HepG2 (cell line): Measurements from ENCODE around the gene DMTF1. TPM values are rescaled to one million over a fixed set of nuclear protein-coding genes. Genes with fewer than 3 reads are reported as not detected.
"Not testable (repeated sequence)": the region's sequence is repeated elsewhere in the genome, so short reads cannot be mapped to it uniquely, and the experiment has no call there.

Experiments
- ATAC-seq: fragments of 200-7000 bp; cut with Tn5 transposase; 3 replicates; pipeline ENCODE4 v1.9.1; 2020; ENCODE audit warnings: mild to moderate bottlenecking, moderate library complexity
- BruUV-seq: library from RNA; stranded (reverse); fragments of 400-500 nt; replicated peaks from 2 replicates; lab custom pipeline; 2021; lab: Mats Ljungman, UMichigan
- CTCF ChIA-PET: fragments of 300-600 bp; formaldehyde crosslinking; extraction: SDS; loops from one replicate; lab custom pipeline; 2021; ENCODE audit warnings: low total read pairs, inconsistent platforms, low intra/inter-chr PET ratio; lab: Yijun Ruan, JAX
- POLR2A ChIA-PET: fragments of 350-600 bp; sonication (Branson Sonifier 250); formaldehyde crosslinking; loops from one replicate; lab custom pipeline; 2020; ENCODE audit warnings: antibody characterized with exemption, inconsistent platforms; lab: Yijun Ruan, JAX
- DNase-seq: peaks from one replicate; pipeline ENCODE4 v3.0.0-alpha.2; 2015; ENCODE audit warnings: low spot score
- FAIRE-seq: peaks from 3 replicates; lab custom pipeline; 2011; peaks lifted over from hg19 to GRCh38; lab: Jason Lieb, UNC
- H2AFZ ChIP-seq: one replicate; pipeline ENCODE4 v1.6.1; 2011; ENCODE audit warnings: low read length, inconsistent platforms
- H3K27ac ChIP-seq: fragments of 300-600 bp; 3 replicates; pipeline ENCODE4 v1.8.0; 2011; ENCODE audit warnings: mixed run types, mild to moderate bottlenecking, mixed read lengths, low read length, inconsistent platforms; ENCODE audit not compliant: insufficient read depth; ENCODE audit errors: extremely low read length
- H3K27me3 ChIP-seq, 2 experiments: fragments of 200-600 bp in 1 of 2; 2 replicates in 1 of 2; 3 replicates in 1 of 2; pipeline versions ENCODE4 v1.6.0 to v1.8.0; 2011; ENCODE audit warnings: low read length in 2 of 2, mild to moderate bottlenecking in 2 of 2, moderate library complexity in 2 of 2, inconsistent platforms in 1 of 2; ENCODE audit not compliant: insufficient read depth in 2 of 2, control insufficient read depth in 1 of 2
- H3K36me3 ChIP-seq, 2 experiments: fragments of 200-600 bp in 1 of 2; replicated peaks in 1 of 2; 2 replicates in 1 of 2; 3 replicates in 1 of 2; pipeline versions ENCODE4 v1.5.1 to v1.8.0; 2011; ENCODE audit warnings: low read length in 2 of 2, inconsistent platforms in 1 of 2; ENCODE audit not compliant: insufficient read depth in 2 of 2, control insufficient read depth in 1 of 2
- H3K4me1 ChIP-seq: 2 replicates; pipeline ENCODE4 v1.5.1; 2012; ENCODE audit warnings: low read length, inconsistent platforms; ENCODE audit not compliant: insufficient read depth
- H3K4me2 ChIP-seq: 2 replicates; pipeline ENCODE4 v1.6.0; 2011; ENCODE audit warnings: low read depth, low read length, inconsistent platforms
- H3K4me3 ChIP-seq, 3 experiments: fragments of 200-600 bp in 1 of 3; sonication (generic), shearing (Covaris generic) in 1 of 3; replicated peaks in 1 of 3; 2 replicates each; pipeline ENCODE4 v1.5.1; 2011 to 2016; ENCODE audit warnings: low read length in 3 of 3, inconsistent platforms in 2 of 3, low read depth in 2 of 3, mild to moderate bottlenecking in 2 of 3, control low read depth in 1 of 3, mixed read lengths in 1 of 3; ENCODE audit not compliant: insufficient read depth in 1 of 3
- H3K79me2 ChIP-seq: one replicate; pipeline ENCODE4 v1.6.1; 2011; ENCODE audit warnings: low read length, inconsistent platforms; ENCODE audit not compliant: insufficient read depth
- H3K9ac ChIP-seq: 2 replicates; pipeline ENCODE4 v1.6.0; 2011; ENCODE audit warnings: mild to moderate bottlenecking, low read depth, low read length, inconsistent platforms; ENCODE audit not compliant: insufficient read depth
- H3K9me3 ChIP-seq: 2 replicates; pipeline ENCODE4 v1.5.1; 2012; ENCODE audit warnings: mild to moderate bottlenecking, low read length
- H4K20me1 ChIP-seq: 2 replicates; pipeline ENCODE4 v1.6.0; 2011; ENCODE audit warnings: inconsistent platforms, mild to moderate bottlenecking, low read length, moderate library complexity; ENCODE audit not compliant: insufficient read depth
- ATAD3A ChIP-seq: sonication (generic); formaldehyde crosslinking; IDR thresholded peaks from 2 replicates; pipeline ENCODE4 v1.4.0; 2020; ENCODE audit warnings: missing genetic modification reagents
- HNRNPL ChIP-seq: fragments of 200-400 bp; formaldehyde crosslinking; IDR thresholded peaks from 2 replicates; pipeline ENCODE4 v1.6.1; 2017; ENCODE audit warnings: mild to moderate bottlenecking, low read depth, low read length
- HOXD1 ChIP-seq: sonication (generic); formaldehyde crosslinking; IDR thresholded peaks from 2 replicates; pipeline ENCODE4 v1.5.0; 2020; ENCODE audit warnings: missing genetic modification reagents
- NFE2L2 ChIP-seq: fragments of 150-350 bp; IDR thresholded peaks from 2 replicates; pipeline ENCODE4 v1.6.1; 2014; ENCODE audit warnings: low read length
- SMAD3 ChIP-seq: sonication (generic); formaldehyde crosslinking; IDR thresholded peaks from 2 replicates; pipeline ENCODE4 v1.4.0; 2020; ENCODE audit warnings: missing genetic modification reagents
- SNAPC2 ChIP-seq: sonication (generic); formaldehyde crosslinking; IDR thresholded peaks from 2 replicates; pipeline ENCODE4 v1.8.1; 2022; ENCODE audit warnings: mild to moderate bottlenecking, missing genetic modification reagents
- SOX5 ChIP-seq: IDR thresholded peaks from 2 replicates; pipeline ENCODE4 v1.6.1; 2016; ENCODE audit warnings: borderline replicate concordance
- TBL1XR1 ChIP-seq: fragments of 150-350 bp; IDR thresholded peaks from 2 replicates; pipeline ENCODE4 v1.6.1; 2014; ENCODE audit warnings: borderline replicate concordance, low read length; ENCODE audit not compliant: partially characterized antibody
- TP53 ChIP-seq: sonication (generic); formaldehyde crosslinking; conservative IDR thresholded peaks from 2 replicates; pipeline ENCODE4 v1.4.0; 2020; ENCODE audit warnings: missing genetic modification reagents
- WGBS: methylation state at CpG from one replicate; pipeline ENCODE4 v1.1.6; 2017; ENCODE audit warnings: low lambda C conversion rate; 5-methylcytosine and 5-hydroxymethylcytosine counted together
- in situ Hi-C: cut with HindIII; loops from 2 replicates; pipeline ENCODE4 v1.10.0; 2017; ENCODE audit warnings: low pct_unique_long_range_greater_than_20kb; ENCODE audit not compliant: extremely low pct_ligation_motif_present
- intact Hi-C: fragments of 100-400 bp; cut with micrococcal nuclease; formaldehyde crosslinking; loops from one replicate; pipeline ENCODE4 v1.10.0; 2022; ENCODE audit not compliant: unreplicated experiment
- polyA plus RNA-seq, 8 experiments: library from polyadenylated mRNA; depleted of rRNA in 3 of 8; stranded (reverse) in 7 of 8; unstranded in 1 of 8; fragments of >200 nt; fragmentation: Illumina TruSeq in 4 of 8; extraction: Trizol in 4 of 8; gene quantifications; 2 replicates each; pipeline versions ENCODE4 v1.2.1 to v1.2.3, GENCODE V29; 2011 to 2016; ENCODE audit warnings: low read depth in 4 of 8, missing spikeins in 1 of 8, mixed read lengths in 1 of 8; ENCODE audit not compliant: insufficient read depth in 1 of 8
- total RNA-seq, 5 experiments: library from RNA; depleted of rRNA; stranded (reverse); fragments of >200 nt; fragmentation: Illumina TruSeq; extraction: Trizol; gene quantifications; 2 replicates each; pipeline ENCODE4 v1.2.3, GENCODE V29; 2016; ENCODE audit warnings: low read depth in 1 of 5
- TF ChIP-seq, protein P1 (sequence below): sonication (generic); formaldehyde crosslinking; IDR thresholded peaks from 2 replicates; pipeline ENCODE4 v1.4.0; 2020; ENCODE audit warnings: missing genetic modification reagents

DMTF1 gene
- total and polyA plus RNA-seq, 2 of the 13 experiments (the other 11 are each of a cell fraction or from before 2014, with no cell fraction given): 45.8 to 132 TPM

DNA sequence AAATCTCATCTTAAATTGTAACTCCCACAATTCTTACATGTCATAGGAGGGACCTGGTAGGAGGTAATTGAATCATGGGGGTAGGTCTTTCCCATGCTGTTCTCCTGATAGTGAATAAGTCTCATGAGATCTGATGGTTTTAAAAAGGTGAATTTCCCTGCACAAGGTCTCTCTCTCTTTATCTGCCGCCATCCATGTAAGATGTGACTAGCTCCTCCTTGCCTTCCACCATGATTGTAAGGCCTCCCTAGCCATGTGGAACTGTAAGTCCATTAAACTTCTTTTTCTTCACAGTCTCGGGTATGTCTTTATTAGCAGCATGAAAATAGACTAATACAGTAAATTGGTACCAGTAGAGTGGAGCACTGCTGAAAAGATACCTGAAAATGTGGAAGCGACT is 38.3 kb upstream of the DMTF1 start:
- intact Hi-C loops, DNase-seq, ATAC-seq, H3K4me3 ChIP-seq, H3K27me3 ChIP-seq, H3K4me1 ChIP-seq, H3K9me3 ChIP-seq, H3K4me2 ChIP-seq, H3K79me2 ChIP-seq, H2AFZ ChIP-seq, H3K36me3 ChIP-seq, POLR2A ChIA-PET, in situ Hi-C loops, BruUV-seq, H3K9ac ChIP-seq, CTCF ChIA-PET, H4K20me1 ChIP-seq, H3K27ac ChIP-seq, FAIRE-seq: not testable (repeated sequence)
- WGBS: 31% methylated on average over 3 of the region's 3 CpGs

DNA sequence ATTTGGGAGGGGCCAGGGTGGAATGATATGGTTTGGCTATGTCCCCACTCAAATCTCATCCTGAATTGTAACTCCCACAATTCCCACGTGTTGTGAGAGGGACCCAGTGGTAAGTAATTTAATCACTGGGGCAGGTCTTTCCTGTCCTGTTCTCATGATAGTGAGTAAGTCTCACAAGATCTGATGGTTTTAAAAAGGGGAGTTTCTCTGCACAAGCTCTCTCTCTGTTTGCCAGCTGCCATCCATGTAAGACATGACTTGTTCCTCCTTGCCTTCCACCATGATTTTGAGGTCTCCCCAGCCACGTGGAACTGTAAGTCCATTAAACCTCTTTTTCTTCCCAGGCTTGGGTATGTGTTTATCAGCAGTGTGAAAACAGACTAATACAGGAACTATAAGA is 36.5 kb upstream of the DMTF1 start:
- POLR2A ChIA-PET, H3K4me3 ChIP-seq, H3K27me3 ChIP-seq, FAIRE-seq, H3K4me1 ChIP-seq, DNase-seq, CTCF ChIA-PET, H3K36me3 ChIP-seq, H3K27ac ChIP-seq, in situ Hi-C loops, H3K9ac ChIP-seq, H4K20me1 ChIP-seq, H3K9me3 ChIP-seq, ATAC-seq, BruUV-seq, H3K4me2 ChIP-seq, H2AFZ ChIP-seq, H3K79me2 ChIP-seq: not testable (repeated sequence)
- intact Hi-C loops: loop anchor here (5.0 kb wide), 1 partner anchor 328 kb away; no protein-coding TSS in a partner anchor
- whole genome bisulfite sequencing: 0% methylated on average over 2 of the region's 2 CpGs

DNA sequence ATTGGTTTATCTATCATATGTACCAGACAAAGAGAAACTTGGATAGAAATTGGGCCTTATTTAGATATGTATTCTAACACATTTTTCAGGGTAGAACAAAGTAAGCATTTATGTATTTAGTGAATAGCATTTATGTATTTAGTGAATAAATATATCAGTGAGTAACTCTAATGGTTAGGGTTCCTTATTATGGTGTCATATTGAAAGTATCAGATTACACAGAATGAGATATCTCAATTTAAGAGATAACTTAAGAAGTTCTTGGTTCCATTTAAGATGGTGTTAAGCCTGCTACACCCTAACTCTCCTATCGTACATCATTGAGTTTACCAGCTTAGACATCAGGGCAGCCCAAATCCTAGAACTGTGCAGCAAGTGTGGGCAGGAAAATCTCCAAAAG is 35.9 kb upstream of the DMTF1 start:
- H3K9me3 ChIP-seq: no peaks in the 10 kb centered on the region
- no peaks in the 10 kb centered on the region for H3K4me1 ChIP-seq
- H3K4me2 ChIP-seq: no peak overlapping the region
- ChIA-PET POLR2A (no interaction called here), CTCF (no interaction called here)
- no peaks in the 10 kb centered on the region for H3K27me3 ChIP-seq
- no peaks in the 10 kb centered on the region for H4K20me1 ChIP-seq
- BruUV-seq: no TSS peak
- H2AFZ ChIP-seq: no peak overlapping the region
- TF ChIP-seq SNAPC2 (CRISPR knock-in tag): no peak
- no peak for TF ChIP-seq NFE2L2
- TF ChIP-seq HNRNPL: no peak
- no peak for TF ChIP-seq ATAD3A (CRISPR knock-in tag)
- no peak for TF ChIP-seq HOXD1 (CRISPR knock-in tag)
- TF ChIP-seq TBL1XR1: no peak
- TF ChIP-seq, protein P1, sequence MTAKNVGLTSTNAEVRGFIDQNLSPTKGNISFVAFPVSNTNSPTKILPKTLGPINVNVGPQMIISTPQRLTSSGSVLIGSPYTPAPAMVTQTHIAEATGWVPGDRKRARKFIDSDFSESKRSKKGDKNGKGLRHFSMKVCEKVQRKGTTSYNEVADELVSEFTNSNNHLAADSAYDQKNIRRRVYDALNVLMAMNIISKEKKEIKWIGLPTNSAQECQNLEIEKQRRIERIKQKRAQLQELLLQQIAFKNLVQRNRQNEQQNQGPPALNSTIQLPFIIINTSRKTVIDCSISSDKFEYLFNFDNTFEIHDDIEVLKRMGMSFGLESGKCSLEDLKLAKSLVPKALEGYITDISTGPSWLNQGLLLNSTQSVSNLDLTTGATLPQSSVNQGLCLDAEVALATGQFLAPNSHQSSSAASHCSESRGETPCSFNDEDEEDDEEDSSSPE (CRISPR knock-in tag): no peak
- TF ChIP-seq SMAD3 (CRISPR knock-in tag): no peak
- no peak for TF ChIP-seq TP53
- TF ChIP-seq SOX5 (CRISPR knock-in tag): no peak
- FAIRE-seq: no peak
- in situ Hi-C loops: no loop called here
- no peak overlapping the region for H3K9ac ChIP-seq
- H3K79me2 ChIP-seq: no peaks in the 10 kb centered on the region
- no peak for ATAC-seq
- no peak overlapping the region for H3K4me3 ChIP-seq
- no peaks in the 10 kb centered on the region for H3K36me3 ChIP-seq
- no peak overlapping the region for H3K27ac ChIP-seq
- 0% methylated on average over 1 of the region's 1 CpG for WGBS
- intact Hi-C loops: loop anchor here (5.0 kb wide), 1 partner anchor 329 kb away; no protein-coding TSS in a partner anchor
- DNase-seq: no peak
